Left cardiac atrium (tissue), 4 donors: ENCODE results near the gene SMYD3. TPM values are rescaled to one million over a fixed set of nuclear protein-coding genes. Genes with fewer than 3 reads are reported as not detected.
A peak's percentile ranks its signal among the peaks of the same experiment; 100 is the strongest.
"Not testable (repeated sequence)": the region's sequence is repeated elsewhere in the genome, so short reads cannot be mapped to it uniquely, and the experiment has no call there.

ENCODE experiments used
- ATAC-seq, 2 donors: fragments of 200-7000 bp; cut with Tn5 transposase; one replicate each; pipeline ENCODE4 v1.9.1; 2020; ENCODE audit warnings: mild to moderate bottlenecking in 2 of 2, moderate library complexity in 2 of 2
- DNase-seq: peaks from one replicate; pipeline ENCODE4 v3.0.0-alpha.2; 2020
- intact Hi-C, 2 donors: fragments of 100-400 bp; cut with DNase I; formaldehyde crosslinking; loops; one replicate each; pipeline versions ENCODE4 v1.14.1 to v1.15.1; 2022 to 2023
- total RNA-seq, 2 donors: library from RNA; stranded (reverse); fragmentation: NEBNext Ultra II Directional; extraction: Animal tissue kit (Norgen Biotek cat#: 25700); gene quantifications; one replicate each; pipeline ENCODE4 v1.2.1, GENCODE V29; 2021
- donor health status: DM: no; HTN: yes; CAD: no.
- donor health status: DM: no; HTN: yes; CAD: no; lungs with severe emphysema.
- donor health status: DM: yes; HTN: yes; CAD: no.
- donor health status: Dilated cardiomyopathy.

The SMYD3 gene
- total RNA-seq, 2 donors from 2014 or later: 6.5 to 11.9 TPM

DNA sequence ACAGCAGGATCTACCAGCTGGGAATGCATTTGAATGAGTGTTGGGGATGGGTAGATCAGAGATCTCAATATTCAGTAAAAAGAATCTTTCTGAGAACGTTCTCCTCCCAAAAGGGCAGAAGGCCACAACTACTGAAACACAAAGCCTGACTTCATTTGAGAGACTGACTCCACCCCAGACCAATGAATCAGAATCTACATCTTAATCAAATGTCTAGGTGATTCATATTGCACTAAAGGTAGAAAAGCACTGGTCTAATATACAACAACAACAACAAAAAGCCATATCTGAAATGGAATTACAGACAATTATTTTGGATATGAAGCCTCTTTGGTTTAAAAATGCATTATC is 123.9 kb downstream of the SMYD3 start:
- ATAC-seq: no peak
- intact Hi-C loops: no loop called here
- no peak for DNase-seq

DNA sequence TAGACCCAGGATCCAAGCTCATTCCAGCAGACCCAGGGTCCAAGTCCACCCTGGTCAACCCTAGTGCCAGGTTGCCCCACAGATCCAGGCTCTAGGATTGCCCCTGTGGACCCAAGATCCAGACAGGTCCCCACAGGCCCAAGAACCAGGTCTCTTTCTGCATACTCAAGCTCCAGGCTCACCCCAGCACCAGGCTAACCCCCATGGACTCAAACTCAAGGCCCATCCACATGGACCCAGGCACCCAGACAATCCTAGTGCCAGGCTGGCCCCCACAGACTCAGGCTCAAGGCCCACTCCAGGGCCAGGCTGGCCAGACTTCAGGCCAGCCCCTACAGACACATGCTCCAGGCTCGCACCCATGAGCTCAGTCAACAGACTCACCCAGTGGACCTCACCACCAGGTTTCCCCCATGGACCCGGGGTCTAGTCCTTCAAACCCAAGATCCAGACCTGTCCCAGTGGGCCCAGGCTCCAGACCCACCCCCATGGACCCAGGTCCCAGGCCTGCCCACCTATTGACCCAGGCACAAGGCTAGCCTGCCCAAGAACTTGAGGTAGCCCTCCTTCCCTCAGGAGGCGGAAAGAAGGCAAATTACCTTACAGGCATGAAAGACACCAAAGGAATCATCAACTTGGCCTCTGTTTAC is 124.4 kb downstream of the SMYD3 start:
- intact Hi-C loops: no loop called here
- no peak for ATAC-seq

DNA sequence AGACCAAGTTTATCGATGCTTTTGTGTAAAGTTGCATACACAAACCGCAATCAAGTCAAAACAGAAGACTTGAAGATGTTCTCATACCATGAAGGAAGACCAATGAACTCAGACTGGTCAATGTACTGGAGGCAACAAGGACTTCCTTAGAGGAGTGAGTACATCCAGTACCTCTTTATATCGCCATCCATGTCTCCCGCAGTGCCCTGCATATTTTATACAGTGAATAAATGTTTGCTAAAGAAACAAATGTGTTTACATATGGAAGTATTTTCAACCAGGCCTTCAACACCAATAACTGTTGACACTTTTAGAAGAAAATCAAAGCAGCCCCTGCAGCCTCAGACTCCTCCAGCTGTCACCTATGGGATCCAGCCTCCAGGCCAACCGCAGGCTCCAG is 125.6 kb downstream of the SMYD3 start:
- DNase-seq: no peak
- intact Hi-C loops: no loop called here
- ATAC-seq: no peak

More for the DNA sequence above, 124.4 kb downstream of the SMYD3 start:
- DNase-seq: no peak

DNA sequence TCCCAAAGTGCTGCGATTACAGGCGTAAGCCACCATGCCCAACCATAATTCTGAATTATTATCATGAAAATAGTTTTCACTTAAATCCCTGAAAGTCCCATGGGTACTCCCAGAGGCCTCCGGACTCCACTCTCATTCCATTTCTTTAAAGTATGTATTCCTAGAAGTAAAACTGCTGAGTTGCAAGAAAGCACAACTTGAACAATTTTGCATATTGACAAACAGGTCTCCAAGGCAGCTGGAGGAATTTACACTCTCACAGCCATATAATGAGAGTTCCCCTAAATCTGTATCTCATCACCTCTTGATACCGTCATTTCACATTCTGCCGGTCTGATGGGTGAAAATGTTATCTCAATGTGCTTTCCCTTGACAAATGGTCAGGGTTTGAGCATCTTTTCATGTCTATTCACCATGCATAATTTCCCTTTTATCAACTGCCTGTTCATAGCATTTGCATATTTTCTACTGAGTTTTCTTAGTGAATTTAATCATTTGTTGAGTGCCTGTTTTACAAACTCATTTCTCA is 129.4 kb downstream of the SMYD3 start:
- intact Hi-C loops: no loop called here
- ATAC-seq (no peak), DNase-seq (no peak)

DNA sequence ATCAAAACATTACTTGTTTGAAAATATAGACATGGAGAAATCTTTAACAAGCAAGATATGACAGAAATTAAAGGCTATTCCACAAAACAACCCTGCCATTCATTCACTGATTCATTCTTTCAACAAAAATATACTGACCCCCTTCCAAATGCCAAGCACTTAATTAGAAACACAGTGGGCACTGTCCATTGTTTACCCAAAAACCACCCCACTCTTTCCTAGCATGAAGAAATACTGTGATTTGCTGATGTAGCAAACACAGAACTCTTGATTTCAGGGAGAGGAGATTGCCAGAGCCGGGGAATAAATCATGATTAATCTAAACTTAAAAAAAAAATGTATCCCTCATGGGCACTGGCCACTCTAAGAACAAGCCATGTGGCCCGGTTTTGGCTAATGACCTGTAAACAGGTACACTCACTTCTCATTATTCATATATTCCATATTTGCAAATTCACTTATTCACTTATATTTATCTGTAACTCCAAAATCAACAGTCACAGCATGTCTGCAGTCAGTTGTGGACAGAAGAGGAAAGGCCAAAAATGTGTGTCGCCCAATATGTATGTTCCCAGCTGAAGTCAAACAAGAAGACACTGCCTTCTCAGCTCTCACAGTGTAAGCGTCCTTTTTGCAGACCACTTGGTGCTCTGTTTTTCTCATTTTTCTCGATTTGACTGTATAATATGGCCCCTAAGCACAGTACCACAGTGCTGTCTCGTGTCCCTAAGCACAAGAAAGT is 133.1 kb downstream of the SMYD3 start:
- DNase-seq (no peak), ATAC-seq (no peak)
- intact Hi-C loops: no loop called here

DNA sequence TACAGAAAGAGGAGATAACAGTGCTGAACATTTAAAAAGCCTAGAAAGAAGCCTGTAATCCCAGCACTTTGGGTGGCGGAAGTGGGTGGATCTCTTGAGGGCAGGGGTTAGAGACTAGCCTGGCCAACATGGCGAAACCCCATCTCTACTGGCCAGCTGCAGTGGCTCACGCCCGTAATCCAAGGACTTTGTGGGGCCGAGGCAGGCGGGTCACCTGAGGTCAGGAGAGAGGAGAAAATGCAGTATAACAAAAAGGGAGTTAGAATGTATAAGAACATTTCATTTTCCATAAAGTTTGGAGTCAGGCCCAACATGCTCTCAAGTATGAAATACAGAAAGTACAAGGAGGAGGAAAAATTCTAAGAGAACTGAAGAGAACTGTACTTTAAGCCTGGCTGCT is 134.5 kb downstream of the SMYD3 start:
- no peak for DNase-seq
- intact Hi-C loops: no loop called here
- no peak for ATAC-seq

DNA sequence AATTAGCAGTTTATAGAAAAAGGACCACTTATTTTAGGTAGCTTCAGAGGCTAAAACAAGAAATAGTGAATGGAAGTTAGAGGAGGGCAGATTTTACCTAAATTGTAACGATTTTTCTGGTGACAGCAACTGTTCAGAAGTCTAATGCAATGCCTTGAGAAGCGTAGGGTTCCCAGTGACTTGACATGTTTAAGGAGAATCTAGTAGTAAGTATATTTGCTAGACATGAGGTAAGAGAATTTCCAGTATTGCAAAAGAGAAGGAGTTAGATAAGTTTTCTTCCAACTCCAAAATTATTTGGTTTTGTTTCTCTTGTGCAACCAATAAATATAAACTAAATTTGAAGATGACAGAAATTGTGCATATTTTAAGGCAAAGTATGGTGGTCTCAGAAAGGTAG is 140.0 kb downstream of the SMYD3 start:
- ATAC-seq (no peak), DNase-seq (no peak)
- intact Hi-C loops: no loop called here

DNA sequence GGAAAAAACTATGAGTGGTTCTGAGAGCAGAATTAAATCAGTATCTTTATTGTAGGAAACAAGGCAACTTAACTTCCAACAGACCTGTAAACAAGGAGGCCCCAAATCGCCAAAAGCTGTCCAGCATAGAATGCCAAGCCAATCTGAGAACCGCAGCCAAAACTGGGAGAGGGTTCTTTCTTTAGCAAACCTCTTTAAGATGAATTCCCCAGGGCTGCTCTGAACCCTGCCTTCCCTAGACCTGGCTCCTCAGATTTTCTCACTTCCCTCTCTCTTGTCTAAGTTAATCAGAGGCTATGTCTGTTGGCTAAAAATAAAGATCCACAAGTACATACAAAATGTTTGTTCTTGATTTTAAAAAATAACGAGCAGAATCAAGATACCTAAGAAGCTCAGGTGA is 141.4 kb downstream of the SMYD3 start:
- DNase-seq (no peak), ATAC-seq (no peak)
- intact Hi-C loops: no loop called here

DNA sequence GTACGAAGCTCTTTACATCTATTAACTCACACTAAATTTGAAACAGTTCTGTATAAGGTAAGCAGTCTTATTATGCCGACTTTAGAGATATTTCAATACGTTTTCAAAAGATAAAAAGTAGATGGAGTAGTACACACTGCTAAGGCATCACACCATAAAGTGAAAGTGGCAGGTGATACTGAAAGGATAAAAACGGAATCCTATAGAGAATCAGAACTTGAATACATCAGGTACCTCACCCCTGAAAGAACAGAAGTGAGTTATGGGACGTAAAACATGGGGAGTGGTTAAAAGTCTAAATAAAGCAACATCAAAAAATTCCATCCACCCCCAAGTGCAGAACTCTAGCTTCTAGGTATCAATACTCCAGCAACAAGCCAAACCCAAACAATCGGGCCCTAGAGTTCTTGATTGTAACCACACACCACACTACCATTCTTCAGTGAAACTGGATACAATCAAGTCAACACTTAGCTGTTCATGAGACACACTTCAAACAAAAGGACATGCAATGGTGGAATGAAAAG is 142.6 kb downstream of the SMYD3 start:
- ATAC-seq: no peak
- intact Hi-C loops: no loop called here
- no peak for DNase-seq

DNA sequence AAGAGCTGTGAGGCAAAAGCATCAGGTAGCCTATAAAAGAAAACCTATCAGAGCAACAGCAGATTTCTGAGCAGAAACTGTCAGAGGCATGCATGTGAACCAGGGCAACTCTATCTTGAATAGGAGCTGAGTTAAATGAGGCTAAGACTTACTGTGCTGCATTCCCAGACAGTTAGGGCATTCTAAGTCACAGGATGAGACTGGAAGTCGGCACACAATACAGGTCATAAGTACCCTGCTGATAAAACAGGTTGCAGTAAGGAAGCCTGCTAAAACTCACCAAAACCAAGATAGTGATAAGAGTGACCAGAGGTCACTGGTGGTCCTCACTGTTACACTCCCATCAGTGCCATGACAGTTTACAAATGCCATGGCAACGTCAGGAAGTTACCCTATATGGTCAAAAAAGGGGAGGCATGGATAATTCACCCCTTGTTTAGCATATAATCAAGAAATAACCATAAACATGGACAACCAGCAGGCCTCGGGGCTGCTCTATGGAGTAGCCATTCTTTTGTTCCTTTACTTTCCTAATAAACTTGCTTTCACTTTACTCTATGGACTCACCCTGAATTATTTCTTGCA is 150.0 kb downstream of the SMYD3 start:
- DNase-seq, ATAC-seq, intact Hi-C loops: not testable (repeated sequence)

DNA sequence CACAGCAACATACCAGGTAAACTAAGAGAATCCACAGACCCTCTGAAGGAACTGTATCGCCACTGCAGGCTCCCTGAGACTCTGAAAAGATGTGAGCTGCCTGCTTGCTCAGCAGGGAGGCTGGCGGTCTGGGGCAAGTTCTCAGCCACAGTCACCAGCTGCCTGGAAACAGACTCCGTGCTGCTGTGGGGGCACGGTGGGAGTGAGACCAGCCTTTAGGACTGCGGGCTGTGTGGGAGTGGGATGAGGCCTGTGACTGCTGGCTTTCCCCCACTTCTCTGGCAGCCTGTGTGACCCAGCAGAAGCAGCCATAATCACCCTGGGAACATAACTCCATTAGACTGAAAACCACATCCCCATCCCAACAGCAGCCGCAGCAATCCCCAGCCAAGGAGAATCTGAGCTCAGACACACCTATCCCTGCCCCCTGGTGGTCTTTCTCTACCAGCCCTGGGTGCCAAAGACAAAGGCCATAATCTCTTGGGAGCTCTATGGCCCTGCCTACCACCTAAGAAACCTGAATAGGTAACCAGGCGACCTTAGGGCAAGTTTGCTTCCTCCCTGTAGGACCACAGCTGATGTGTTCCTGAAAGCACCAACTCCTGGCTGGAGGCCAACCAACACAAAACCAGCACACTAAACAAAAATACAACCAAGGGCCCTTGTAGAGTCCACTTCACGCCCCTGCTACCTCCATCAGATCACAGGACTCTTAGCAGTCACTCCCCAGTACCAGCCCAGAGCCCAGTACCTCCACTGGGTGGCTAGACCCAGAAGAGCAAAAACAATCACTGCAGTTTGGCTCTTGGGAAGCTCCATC is 151.5 kb downstream of the SMYD3 start:
- intact Hi-C loops: no loop called here
- ATAC-seq (no peak), DNase-seq (no peak)

DNA sequence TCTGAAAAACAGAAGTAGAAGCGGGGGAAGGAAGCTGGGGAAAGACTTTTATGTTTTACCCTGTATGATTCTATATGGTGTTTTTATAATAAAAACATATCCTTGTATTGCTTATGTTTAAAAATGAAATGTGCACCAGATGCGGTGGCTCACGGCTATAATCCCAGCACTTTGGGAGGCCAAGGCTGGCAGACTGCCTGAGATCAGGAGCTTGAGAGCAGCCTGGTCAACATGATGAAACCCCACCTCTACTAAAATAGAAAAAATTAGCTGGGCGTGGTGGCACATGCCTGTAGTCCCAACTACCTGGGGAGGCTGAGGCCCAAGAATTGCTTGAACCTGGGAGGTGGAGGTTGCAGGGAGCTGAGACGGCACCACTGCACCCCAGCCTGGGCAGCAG is 155.4 kb downstream of the SMYD3 start:
- intact Hi-C loops: no loop called here
- DNase-seq (peak; percentile 21), ATAC-seq (no peak)

DNA sequence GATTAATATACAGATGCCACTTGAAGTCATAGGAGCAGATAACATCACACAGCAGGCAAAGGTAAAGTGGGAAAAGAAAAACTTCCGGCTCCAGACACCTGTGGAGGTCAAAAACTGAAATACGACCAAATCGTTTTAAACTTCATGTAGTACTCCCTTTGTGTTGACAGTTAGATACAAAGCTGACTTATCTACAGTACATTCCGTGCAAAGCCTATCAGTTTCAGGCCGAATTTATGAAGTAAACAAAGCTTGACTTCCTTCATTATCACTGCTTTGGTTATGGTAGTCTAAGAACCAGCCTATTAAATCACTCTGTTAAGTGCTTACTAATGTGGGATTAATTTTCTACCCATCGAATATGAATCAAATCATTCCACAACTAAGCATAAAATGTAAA is 156.3 kb downstream of the SMYD3 start:
- ATAC-seq (peak in 1 of 2 donors; percentile 33), DNase-seq (no peak)
- intact Hi-C loops: no loop called here

DNA sequence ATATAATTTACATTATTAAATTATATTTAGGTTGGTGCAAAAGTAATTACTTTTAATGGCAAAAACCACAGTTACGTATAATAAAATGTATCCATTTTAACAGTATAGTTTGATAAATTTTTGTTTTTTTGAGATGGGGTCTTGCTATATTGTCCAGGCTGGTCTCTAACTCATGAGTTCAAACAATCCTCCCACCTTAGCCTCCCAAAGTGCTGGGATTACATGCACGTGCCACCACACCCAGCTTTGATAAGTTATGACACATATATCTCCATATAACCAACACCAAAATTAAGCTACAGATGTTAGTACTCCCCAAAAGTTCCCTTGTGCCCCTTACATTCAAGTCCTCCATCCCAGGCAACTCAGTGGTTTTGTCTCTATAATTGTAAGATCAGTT is 163.1 kb downstream of the SMYD3 start:
- DNase-seq (no peak), ATAC-seq (no peak)
- intact Hi-C loops: no loop called here

DNA sequence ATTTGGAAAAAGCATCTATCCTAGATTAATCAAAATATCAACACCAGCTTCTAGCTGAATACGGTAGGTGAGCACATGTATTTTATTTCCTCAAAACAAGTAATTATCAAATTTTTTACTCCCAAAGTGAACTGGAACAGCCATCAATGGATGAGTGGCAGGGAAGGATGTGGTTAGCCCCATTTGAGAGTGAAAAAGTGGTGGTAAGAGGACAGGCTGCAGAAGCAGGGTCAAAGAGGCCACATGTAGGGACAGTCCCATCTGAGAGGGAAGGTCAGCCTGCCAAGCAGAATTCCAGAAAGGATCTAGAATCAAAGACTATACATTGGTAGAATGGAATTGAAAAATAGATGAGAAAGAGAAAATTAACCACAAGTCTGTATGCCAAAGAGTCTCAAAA is 163.8 kb downstream of the SMYD3 start:
- no peak for DNase-seq
- ATAC-seq: no peak
- intact Hi-C loops: no loop called here

DNA sequence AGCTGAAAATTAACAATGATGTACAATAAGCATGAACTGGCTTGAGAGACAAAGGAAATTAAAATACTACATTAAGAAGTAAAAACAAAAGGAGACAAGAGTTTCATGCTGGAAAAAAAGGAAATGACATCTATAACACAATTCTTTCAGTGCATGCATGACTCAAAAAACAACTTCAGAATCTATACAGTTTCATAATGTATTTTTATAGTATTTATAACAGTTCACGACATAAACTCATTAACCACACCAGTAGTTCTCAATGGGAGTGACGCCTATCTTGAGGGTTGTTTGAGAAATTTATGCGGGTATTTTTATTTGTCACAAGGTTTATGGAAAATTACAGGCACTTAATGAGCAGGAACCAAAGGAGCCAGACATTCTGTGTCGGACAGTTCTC is 168.5 kb downstream of the SMYD3 start:
- DNase-seq (no peak), ATAC-seq (no peak)
- intact Hi-C loops: no loop called here

DNA sequence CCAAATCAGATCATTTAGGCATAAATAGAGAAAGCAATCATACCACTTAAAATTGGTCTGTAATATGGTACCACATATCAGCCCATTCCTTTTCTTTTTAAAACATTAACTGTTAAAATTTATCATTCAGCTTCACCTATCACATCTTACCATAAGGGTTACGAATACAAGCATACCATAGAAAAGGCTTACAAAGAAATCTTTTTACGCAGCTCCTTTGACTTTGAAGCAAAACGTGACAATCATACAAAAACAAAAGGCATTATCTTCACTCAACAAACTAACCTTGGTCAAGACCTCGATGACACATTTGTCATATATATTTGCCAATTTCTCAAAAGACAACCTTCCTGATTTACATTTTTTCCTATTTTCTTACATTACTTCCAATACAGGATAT is 169.0 kb downstream of the SMYD3 start:
- ATAC-seq (no peak), DNase-seq (no peak)
- intact Hi-C loops: no loop called here

DNA sequence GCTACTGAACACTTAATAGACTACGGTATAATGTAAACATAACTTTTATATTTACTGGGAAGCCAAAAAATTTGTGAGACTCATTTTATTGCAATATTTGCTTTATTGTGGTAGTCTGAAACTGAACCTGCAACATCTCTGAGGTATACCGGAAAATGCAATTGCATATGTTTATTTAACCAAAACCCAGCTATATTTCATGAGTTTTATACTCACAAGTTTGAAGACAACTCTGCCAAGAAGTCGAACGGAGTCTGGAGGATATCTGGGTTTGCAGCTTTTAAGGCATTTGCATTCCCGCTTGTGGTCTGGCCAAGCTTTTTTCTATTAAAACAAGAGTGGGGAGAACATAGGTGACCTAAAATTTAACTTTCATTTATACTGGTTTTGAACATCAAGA is 171.9 kb downstream of the SMYD3 start:
- no peak for ATAC-seq
- no peak for DNase-seq
- intact Hi-C loops: no loop called here

DNA sequence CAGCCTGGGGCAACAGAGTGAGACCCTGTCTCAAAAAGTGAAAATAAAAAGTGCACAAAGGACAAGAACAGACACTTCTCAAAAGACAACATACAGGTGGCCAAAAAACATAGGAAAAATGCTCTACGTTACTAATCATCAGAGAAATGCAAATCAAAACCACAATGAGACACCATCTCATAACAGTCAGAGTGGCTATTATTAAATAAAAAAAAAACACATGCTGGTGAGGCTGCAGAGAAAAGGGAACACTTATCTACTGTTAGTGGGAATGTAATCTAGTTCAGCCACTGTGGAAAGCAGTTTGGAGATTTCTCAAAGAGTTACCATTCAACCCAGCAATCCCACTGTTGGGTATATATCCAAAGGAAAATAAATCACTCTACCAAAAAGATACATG is 173.2 kb downstream of the SMYD3 start:
- intact Hi-C loops: no loop called here
- ATAC-seq: no peak

DNA sequence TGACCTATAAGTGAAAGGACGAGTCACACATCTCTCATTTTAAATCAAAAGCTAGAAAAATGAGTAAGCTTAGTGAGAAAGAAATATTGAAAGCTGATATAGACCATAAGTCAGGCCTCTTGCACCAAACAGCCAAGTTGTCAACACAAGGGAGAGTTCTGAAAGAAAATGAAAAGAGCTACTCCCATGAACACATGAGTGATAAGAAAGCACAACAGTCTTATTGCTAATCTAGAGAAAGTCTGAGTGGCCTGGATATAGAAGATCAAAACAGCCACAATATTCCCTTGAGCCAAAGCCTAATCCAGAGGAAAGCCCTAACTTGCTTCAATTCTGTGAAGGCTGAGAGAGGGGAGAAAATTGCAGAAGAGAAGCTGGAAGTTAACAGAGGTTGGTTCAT is 175.0 kb downstream of the SMYD3 start:
- ATAC-seq: no peak
- intact Hi-C loops: no loop called here
- DNase-seq: no peak

More for the DNA sequence above, 173.2 kb downstream of the SMYD3 start:
- no peak for DNase-seq
